ENCODE results near the gene CEACAM16. TPM values are rescaled to one million over a fixed set of nuclear protein-coding genes. Genes with fewer than 3 reads are reported as not detected.

The CEACAM16 gene

Small RNAs within 50 kb of the gene (small RNA-seq; reads per million reads assigned to genes)
- not detected for gene RF00285 (ENCODE audit: insufficient read depth)

Data from mesendoderm (in vitro differentiated cells).